H1 (cell line): ENCODE measurements around the gene HELZ2. TPM values are rescaled to one million over a fixed set of nuclear protein-coding genes. Genes with fewer than 3 reads are reported as not detected.

ENCODE experiments used
- CTCF ChIA-PET: fragments of 300-600 bp; sonication (Branson Sonifier 250); formaldehyde crosslinking; loops from one replicate; lab custom pipeline; 2021; ENCODE audit not compliant: partially characterized antibody; lab: Charles Lee
- POLR2A ChIA-PET: fragments of 300-600 bp; sonication (Branson Sonifier 250); formaldehyde crosslinking; loops from one replicate; lab custom pipeline; 2021; ENCODE audit warnings: inconsistent platforms; ENCODE audit not compliant: partially characterized antibody; lab: Charles Lee
- DNase-seq, 2 experiments: peaks; one replicate each; pipeline versions ENCODE4 v3.0.0 to v3.0.0-alpha.2; 2010 to 2022; ENCODE audit warnings: low spot score in 2 of 2, low read depth in 1 of 2, mixed read lengths in 1 of 2
- FAIRE-seq: peaks from 2 replicates; lab custom pipeline; 2011; peaks lifted over from hg19 to GRCh38; lab: Jason Lieb, UNC
- H2AFZ ChIP-seq: 2 replicates; pipeline ENCODE4 v1.8.1; 2012; ENCODE audit warnings: low read length, inconsistent platforms
- H2AK5ac ChIP-seq: 2 replicates; pipeline ENCODE4 v1.6.1; 2013; ENCODE audit warnings: low read depth, low read length
- H2BK120ac ChIP-seq: replicated peaks from 2 replicates; pipeline ENCODE3; 2013; ENCODE audit warnings: low read depth, low read length, inconsistent platforms
- H2BK12ac ChIP-seq: 2 replicates; pipeline ENCODE4 v1.6.1; 2013; ENCODE audit warnings: low read depth, low read length
- H2BK15ac ChIP-seq: 2 replicates; pipeline ENCODE4 v1.6.1; 2013; ENCODE audit warnings: low read length
- H2BK20ac ChIP-seq: 2 replicates; pipeline ENCODE4 v1.6.1; 2013; ENCODE audit warnings: low read length
- H2BK5ac ChIP-seq: 2 replicates; pipeline ENCODE4 v1.6.1; 2013; ENCODE audit warnings: low read depth, low read length
- H3K14ac ChIP-seq: 2 replicates; pipeline ENCODE4 v1.6.1; 2013; ENCODE audit warnings: inconsistent platforms; ENCODE audit not compliant: insufficient read length
- H3K18ac ChIP-seq: 2 replicates; pipeline ENCODE4 v1.6.1; 2013; ENCODE audit warnings: low read length; ENCODE audit errors: extremely low read depth
- H3K23ac ChIP-seq: 2 replicates; pipeline ENCODE4 v1.6.1; 2013; ENCODE audit warnings: inconsistent platforms; ENCODE audit not compliant: insufficient read length
- H3K23me2 ChIP-seq: 2 replicates; pipeline ENCODE4 v1.6.1; 2013; ENCODE audit warnings: low read depth, low read length
- H3K27ac ChIP-seq: 2 replicates; pipeline ENCODE4 v1.6.1; 2011; ENCODE audit warnings: low read depth, low read length, inconsistent platforms
- H3K27me3 ChIP-seq, 4 experiments: replicated peaks in 1 of 4; 1 replicate in 1 of 4; 2 replicates in 3 of 4; pipeline versions ENCODE4 v1.6.1 to v1.8.1; 2011 to 2013; ENCODE audit warnings: low read length in 3 of 4, mild to moderate bottlenecking in 3 of 4, inconsistent platforms in 2 of 4, mixed read lengths in 2 of 4, moderate library complexity in 1 of 4; ENCODE audit not compliant: control insufficient read depth in 3 of 4, insufficient read depth in 3 of 4; ENCODE audit errors: extremely low read depth in 1 of 4
- H3K36me3 ChIP-seq, 4 experiments: 2 replicates each; pipeline versions ENCODE4 v1.6.1 to v1.8.1; 2011 to 2013; ENCODE audit warnings: mild to moderate bottlenecking in 4 of 4, low read length in 3 of 4, moderate library complexity in 2 of 4, control low read depth in 1 of 4, inconsistent platforms in 1 of 4; ENCODE audit not compliant: insufficient read depth in 4 of 4, control insufficient read depth in 2 of 4
- H3K4ac ChIP-seq: replicated peaks from 2 replicates; pipeline ENCODE3; 2013; ENCODE audit warnings: low read length, low read depth, mixed read lengths, inconsistent platforms; ENCODE audit not compliant: insufficient read length
- H3K4me1 ChIP-seq, 4 experiments: replicated peaks in 1 of 4; 1 replicate in 1 of 4; 2 replicates in 3 of 4; pipeline versions ENCODE4 v1.6.1 to v1.8.1; 2011 to 2013; ENCODE audit warnings: low read length in 3 of 4, inconsistent platforms in 2 of 4, mixed read lengths in 1 of 4; ENCODE audit not compliant: insufficient read depth in 4 of 4, control insufficient read depth in 3 of 4
- H3K4me2 ChIP-seq, 2 experiments: 2 replicates each; pipeline versions ENCODE4 v1.6.1 to v1.8.1; 2011 to 2013; ENCODE audit warnings: low read depth in 2 of 2, low read length in 2 of 2, control low read depth in 1 of 2, inconsistent platforms in 1 of 2, mild to moderate bottlenecking in 1 of 2; ENCODE audit not compliant: insufficient read depth in 1 of 2
- H3K4me3 ChIP-seq, 4 experiments: fragments of 200-600, 300-600 bp in 1 of 4; sonication (generic), shearing (Covaris generic), sonication (Bioruptor Twin) in 1 of 4; 2 replicates each; pipeline versions ENCODE4 v1.5.1 to v1.8.1; 2011 to 2016; ENCODE audit warnings: low read length in 4 of 4, low read depth in 3 of 4, control low read depth in 2 of 4, inconsistent platforms in 2 of 4, mild to moderate bottlenecking in 2 of 4, mixed read lengths in 1 of 4, moderate library complexity in 1 of 4; ENCODE audit not compliant: insufficient read depth in 2 of 4; ENCODE audit errors: extremely low read depth in 1 of 4
- H3K56ac ChIP-seq: replicated peaks from 2 replicates; pipeline ENCODE3; 2013; ENCODE audit warnings: low read depth, mild to moderate bottlenecking, mixed read lengths, low read length, inconsistent platforms; ENCODE audit not compliant: insufficient read length
- H3K79me1 ChIP-seq: 2 replicates; pipeline ENCODE4 v1.6.1; 2013; ENCODE audit warnings: low read depth, low read length, control low read depth
- H3K79me2 ChIP-seq, 2 experiments: 2 replicates each; pipeline versions ENCODE4 v1.6.1 to v1.8.1; 2012 to 2013; ENCODE audit warnings: low read length in 2 of 2, mild to moderate bottlenecking in 2 of 2, inconsistent platforms in 1 of 2; ENCODE audit not compliant: insufficient read depth in 2 of 2, control insufficient read depth in 1 of 2
- H3K9ac ChIP-seq, 4 experiments: replicated peaks in 1 of 4; 1 replicate in 1 of 4; 2 replicates in 3 of 4; pipeline versions ENCODE4 v1.6.1 to v1.8.1; 2011 to 2013; ENCODE audit warnings: low read depth in 3 of 4, low read length in 3 of 4, control low read depth in 2 of 4, mild to moderate bottlenecking in 2 of 4, moderate library complexity in 2 of 4, inconsistent platforms in 1 of 4; ENCODE audit errors: extremely low read depth in 1 of 4
- H3K9me3 ChIP-seq, 2 experiments: 2 replicates each; pipeline versions ENCODE4 v1.6.1 to v1.8.1; 2012 to 2013; ENCODE audit warnings: mild to moderate bottlenecking in 2 of 2, moderate library complexity in 2 of 2, control low read depth in 1 of 2, inconsistent platforms in 1 of 2, low read depth in 1 of 2, low read length in 1 of 2, mixed read lengths in 1 of 2; ENCODE audit not compliant: insufficient read depth in 2 of 2
- H4K20me1 ChIP-seq, 2 experiments: replicated peaks in 1 of 2; 2 replicates each; pipeline versions ENCODE3 to v1.8.1; 2011 to 2013; ENCODE audit warnings: inconsistent platforms in 2 of 2, low read length in 2 of 2, mild to moderate bottlenecking in 1 of 2; ENCODE audit not compliant: insufficient read depth in 2 of 2, control insufficient read depth in 1 of 2
- H4K5ac ChIP-seq: 2 replicates; pipeline ENCODE4 v1.6.1; 2013; ENCODE audit warnings: low read length, low read depth, mixed read lengths, inconsistent platforms; ENCODE audit not compliant: insufficient read length
- H4K8ac ChIP-seq: 2 replicates; pipeline ENCODE4 v1.8.0; 2013; ENCODE audit warnings: mild to moderate bottlenecking, moderate library complexity, low read length, inconsistent platforms; ENCODE audit not compliant: insufficient read depth; ENCODE audit errors: extremely low read depth
- H4K91ac ChIP-seq: replicated peaks from 2 replicates; pipeline ENCODE3; 2013; ENCODE audit warnings: low read length, mixed read lengths, inconsistent platforms; ENCODE audit not compliant: insufficient read length
- KDM4A ChIP-seq: IDR thresholded peaks from one replicate; pipeline ENCODE4 v1.7.1; 2012; ENCODE audit warnings: low read depth, mild to moderate bottlenecking, moderate library complexity, low read length, inconsistent platforms; ENCODE audit not compliant: severe bottlenecking
- MAFK ChIP-seq: IDR thresholded peaks from 2 replicates; pipeline ENCODE4 v1.6.1; 2012; ENCODE audit warnings: low read depth, mild to moderate bottlenecking, improper control_type of control experiment, low read length
- SP4 ChIP-seq: IDR thresholded peaks from 2 replicates; pipeline ENCODE4 v1.6.1; 2012; ENCODE audit warnings: low read length, inconsistent platforms
- WGBS, 2 experiments: shearing (Covaris generic) in 1 of 2; methylation state at CpG; one replicate each; pipeline versions ENCODE4 v1.1.6 to v1.1.7; 2013 to 2015; ENCODE audit warnings: low lambda C conversion rate in 2 of 2, mixed read lengths in 2 of 2, inconsistent platforms in 1 of 2, low coverage in 1 of 2, missing lambda C conversion rate in 1 of 2; ENCODE audit not compliant: insufficient replicate concordance in 2 of 2, insufficient coverage in 1 of 2, insufficient read length in 1 of 2; ENCODE audit errors: extremely low coverage in 1 of 2, missing lambda C conversion rate in 1 of 2; 5-methylcytosine and 5-hydroxymethylcytosine counted together
- polyA plus RNA-seq, 7 experiments: library from polyadenylated mRNA; depleted of rRNA in 3 of 7; stranded (reverse) in 5 of 7; unstranded in 2 of 7; fragments of >200 nt in 5 of 7; fragments of 200-250 nt in 2 of 7; gene quantifications; 1 replicate in 5 of 7; 2 replicates in 1 of 7; 4 replicates in 1 of 7; pipeline versions ENCODE4 v1.2.1 to v1.2.3, GENCODE V29; 2011 to 2013; ENCODE audit warnings: missing spikeins in 2 of 7, mixed read lengths in 2 of 7
- total RNA-seq: library from RNA; stranded (reverse); fragmentation: NEBNext Ultra II Directional; extraction: Animal tissue kit (Norgen Biotek cat#: 25700); gene quantifications from 2 replicates; pipeline ENCODE4 v1.2.1, GENCODE V29; 2021
- TF ChIP-seq, protein P1 (sequence below): IDR thresholded peaks from 2 replicates; pipeline ENCODE4 v1.6.1; 2011; ENCODE audit warnings: low read length, improper control_type of control experiment

The HELZ2 gene
- total and polyA plus RNA-seq, 2 of the 8 experiments (the other 6 are each of a cell fraction or from before 2014, with no cell fraction given): 7.9 to 17.5 TPM

DNA sequence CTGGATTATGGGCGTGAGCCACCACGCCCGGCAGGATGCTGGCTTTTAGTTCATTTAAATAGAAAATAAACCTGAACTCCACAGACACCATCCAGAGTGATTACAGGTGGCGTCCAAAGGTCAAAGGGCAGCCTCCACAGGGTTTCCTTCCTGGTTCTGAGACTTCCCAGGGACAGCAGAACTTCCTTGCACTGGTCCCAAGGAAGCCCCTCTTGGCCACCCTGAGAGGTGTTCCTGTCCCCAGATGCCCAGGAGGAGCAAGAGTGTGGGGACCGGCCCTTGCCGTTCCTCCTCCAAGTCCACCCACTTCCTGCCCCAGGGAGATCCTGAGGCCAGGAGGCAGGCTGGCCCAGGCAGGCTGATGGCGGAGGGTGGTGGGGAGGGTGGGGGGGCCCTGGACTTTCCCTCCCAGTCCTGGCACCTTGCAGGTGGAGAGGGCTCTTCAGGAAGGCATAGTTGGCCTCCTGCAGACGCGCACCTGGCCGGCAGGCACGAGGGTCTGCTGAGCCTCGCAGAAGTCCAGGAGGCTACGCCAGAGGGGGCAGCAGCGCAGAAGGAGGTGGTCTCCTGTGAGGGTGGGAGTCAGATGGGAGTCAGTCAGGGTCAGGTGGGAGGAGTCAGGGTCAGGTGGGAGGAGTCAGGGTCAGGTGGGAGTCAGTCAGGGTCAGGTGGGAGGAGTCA lies 15.1 kb downstream of the HELZ2 start:
- Histone ChIP-seq H2BK5ac (no peak overlapping the region), H2BK120ac (no peak overlapping the region), H3K36me3 (no peaks in the 10 kb centered on the region; a peak in 4 of 8 replicates), H2AK5ac (no peak overlapping the region), H3K79me1 (no peaks in the 10 kb centered on the region), H3K4ac (no peak overlapping the region), H4K5ac (no peak overlapping the region), H3K27ac (no peak overlapping the region), H3K4me3 (no peak overlapping the region), H3K4me2 (no peak overlapping the region), H3K14ac (no peak overlapping the region), H3K23ac (no peak overlapping the region), H3K27me3 (no peaks in the 10 kb centered on the region; a peak in 1 of 7 replicates), H3K9me3 (no peaks in the 10 kb centered on the region), H3K56ac (no peak overlapping the region), H2BK12ac (no peak overlapping the region), H3K79me2 (no peaks in the 10 kb centered on the region), H4K8ac (no peak overlapping the region), H3K18ac (no peak overlapping the region), H2BK20ac (no peak overlapping the region), H3K9ac (no peak overlapping the region), H3K23me2 (peaks cover 4% of the 10 kb centered on the region; the same call in 1 of the 2 replicates), H4K20me1 (peaks cover 0 to 1% of the 10 kb centered on the region in 2 experiments), H3K4me1 (peaks cover 0 to 11% (median 6%) of the 10 kb centered on the region in 4 experiments; a peak in 3 of 7 replicates), H2BK15ac (no peak overlapping the region), H2AFZ (no peak overlapping the region), H4K91ac (no peak overlapping the region)
- DNase-seq (no peak), FAIRE-seq (no peak)
- TF ChIP-seq, protein P1, sequence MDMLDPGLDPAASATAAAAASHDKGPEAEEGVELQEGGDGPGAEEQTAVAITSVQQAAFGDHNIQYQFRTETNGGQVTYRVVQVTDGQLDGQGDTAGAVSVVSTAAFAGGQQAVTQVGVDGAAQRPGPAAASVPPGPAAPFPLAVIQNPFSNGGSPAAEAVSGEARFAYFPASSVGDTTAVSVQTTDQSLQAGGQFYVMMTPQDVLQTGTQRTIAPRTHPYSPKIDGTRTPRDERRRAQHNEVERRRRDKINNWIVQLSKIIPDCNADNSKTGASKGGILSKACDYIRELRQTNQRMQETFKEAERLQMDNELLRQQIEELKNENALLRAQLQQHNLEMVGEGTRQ: 0 out of 2 replicates have a peak, but pooled peaks have one; percentile 3
- TF ChIP-seq MAFK (no peak), KDM4A (no peak), SP4 (peak; percentile 70; the same call in 1 of the 2 replicates)
- ChIA-PET POLR2A (interaction anchor here (1.2 kb wide), 1 partner anchor 14 kb away, joined by 5 read pairs; the partner anchor contains the start of gene HELZ2), CTCF (interaction anchor here (0.6 kb wide), 1 partner anchor 18 kb away, joined by 4 read pairs; no protein-coding TSS in a partner anchor)
- WGBS, 2 experiments: 89% methylated on average over 11 of the region's 14 CpGs; no CpG with 5 or more reads in 1 of the 2 experiments
